Measurements from ENCODE around the gene FABP2.

The FABP2 gene

GRCh38 chr4:119299741-119300100 is 22.2 kb downstream of the FABP2 start:
- Histone ChIP-seq H2AK5ac (ENCODE audit: low read length) (peak overlapping the region; percentile 51), H2BK15ac (replicated peaks; ENCODE audit: low read depth) (no peak overlapping the region), H3K27ac (ENCODE audit: low read depth, low read length) (peak overlapping the region; percentile 83), H2BK120ac (ENCODE audit: low read depth, low read length) (no peak overlapping the region), H4K5ac (ENCODE audit: low read length) (no peak overlapping the region), H3K4me3 (ENCODE audit: low read length) (peak overlapping the region; percentile 97), H3K36me3 (ENCODE audit: control insufficient read depth, insufficient read depth, low read length) (no peaks in the 10 kb centered on the region), H3K79me1 (ENCODE audit: low read length) (peaks cover 9% of the 10 kb centered on the region), H3K4ac (ENCODE audit: low read depth, low read length) (no peak overlapping the region), H3K4me1 (ENCODE audit: control insufficient read depth, low read depth, low read length) (no peaks in the 10 kb centered on the region), H3K79me2 (ENCODE audit: control insufficient read depth, insufficient read depth, low read length) (peaks cover 7% of the 10 kb centered on the region), H3K27me3 (ENCODE audit: insufficient read depth, low read length, poor library complexity) (no peaks in the 10 kb centered on the region), H4K8ac (ENCODE audit: low read depth, low read length) (no peak overlapping the region), H3K9ac (ENCODE audit: low read length) (peak overlapping the region; percentile 95), H3K23ac (ENCODE audit: low read length) (peak overlapping the region; percentile 15), H3K56ac (ENCODE audit: low read length) (peak overlapping the region; percentile 98), H3K4me2 (ENCODE audit: low read length) (peak overlapping the region; percentile 98), H2BK5ac (ENCODE audit: low read length) (no peak overlapping the region), H3K18ac (ENCODE audit: low read length) (peak overlapping the region; percentile 52)
- WGBS (ENCODE audit: extremely low coverage, insufficient coverage, low lambda C conversion rate), result no CpG with 5 or more reads among the region's 9 CpGs
- DNase-seq, result no peak

DNA sequence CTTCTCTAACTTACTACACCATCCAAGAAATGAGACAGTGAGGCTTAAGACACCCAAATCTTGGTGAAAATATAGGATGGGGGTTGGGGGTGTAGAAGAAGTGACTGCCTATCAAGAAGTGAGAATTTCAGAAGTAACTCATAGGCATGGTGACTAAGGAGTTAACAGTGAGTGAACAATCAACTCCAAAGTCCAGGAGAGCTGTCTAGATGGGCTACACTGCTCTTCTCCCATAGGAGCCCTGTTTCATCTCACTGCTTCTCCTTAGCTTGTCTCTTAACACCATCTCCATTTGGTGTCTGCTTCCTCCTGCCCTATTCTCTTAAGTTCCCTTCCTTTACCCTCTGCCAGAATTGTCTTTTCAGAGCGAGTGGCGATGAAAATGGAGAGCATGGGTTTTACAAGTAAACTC is 22.7 kb downstream of the FABP2 start:
- Histone ChIP-seq H4K5ac (ENCODE audit: low read length) (no peak overlapping the region), H2BK120ac (ENCODE audit: low read depth, low read length) (no peak overlapping the region), H3K4me2 (ENCODE audit: low read length) (peak overlapping the region; percentile 98), H3K9ac (ENCODE audit: low read length) (peak overlapping the region; percentile 95), H3K27me3 (ENCODE audit: insufficient read depth, low read length, poor library complexity) (no peaks in the 10 kb centered on the region), H4K8ac (ENCODE audit: low read depth, low read length) (no peak overlapping the region), H3K27ac (ENCODE audit: low read depth, low read length) (no peak overlapping the region), H3K18ac (ENCODE audit: low read length) (no peak overlapping the region), H3K56ac (ENCODE audit: low read length) (peak overlapping the region; percentile 98), H3K4ac (ENCODE audit: low read depth, low read length) (no peak overlapping the region), H3K4me3 (ENCODE audit: low read length) (peak overlapping the region; percentile 97), H3K36me3 (ENCODE audit: control insufficient read depth, insufficient read depth, low read length) (no peaks in the 10 kb centered on the region), H2BK5ac (ENCODE audit: low read length) (no peak overlapping the region), H3K4me1 (ENCODE audit: control insufficient read depth, low read depth, low read length) (no peaks in the 10 kb centered on the region), H3K79me2 (ENCODE audit: control insufficient read depth, insufficient read depth, low read length) (peaks cover 7% of the 10 kb centered on the region), H2BK15ac (replicated peaks; ENCODE audit: low read depth) (no peak overlapping the region), H3K23ac (ENCODE audit: low read length) (peak overlapping the region; percentile 15), H3K79me1 (ENCODE audit: low read length) (peaks cover 9% of the 10 kb centered on the region), H2AK5ac (ENCODE audit: low read length) (no peak overlapping the region)
- DNase-seq, result peak; percentile 56
- no CpG with 5 or more reads among the region's 2 CpGs for WGBS (ENCODE audit: extremely low coverage, insufficient coverage, low lambda C conversion rate)

DNA sequence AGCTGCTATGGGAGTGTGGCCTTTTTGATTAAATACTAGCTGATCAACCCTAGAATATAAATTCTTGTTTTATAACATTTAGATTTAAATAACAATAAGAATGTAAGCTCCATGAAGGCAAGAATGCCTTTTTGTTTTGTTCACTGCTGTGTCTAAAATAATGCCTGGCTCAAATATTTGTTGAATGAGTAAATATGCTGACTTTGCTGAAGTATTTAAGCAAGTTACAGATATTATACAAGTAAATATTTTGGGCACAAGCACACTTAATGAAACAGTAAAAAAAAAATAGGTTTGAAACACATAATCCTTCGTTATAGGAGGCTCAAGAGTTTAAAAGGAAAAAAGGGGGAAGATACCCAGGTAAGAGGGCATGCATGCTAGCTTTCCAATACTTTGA is 24.1 kb downstream of the FABP2 start:
- Histone ChIP-seq H3K36me3 (ENCODE audit: control insufficient read depth, insufficient read depth, low read length) (no peaks in the 10 kb centered on the region), H3K4me2 (ENCODE audit: low read length) (no peak overlapping the region), H3K27me3 (ENCODE audit: insufficient read depth, low read length, poor library complexity) (no peaks in the 10 kb centered on the region), H3K4me3 (ENCODE audit: low read length) (no peak overlapping the region), H3K27ac (ENCODE audit: low read depth, low read length) (no peak overlapping the region), H4K5ac (ENCODE audit: low read length) (no peak overlapping the region), H2BK15ac (replicated peaks; ENCODE audit: low read depth) (no peak overlapping the region), H2BK5ac (ENCODE audit: low read length) (no peak overlapping the region), H3K4ac (ENCODE audit: low read depth, low read length) (no peak overlapping the region), H3K79me2 (ENCODE audit: control insufficient read depth, insufficient read depth, low read length) (peaks cover 7% of the 10 kb centered on the region), H3K56ac (ENCODE audit: low read length) (no peak overlapping the region), H3K18ac (ENCODE audit: low read length) (no peak overlapping the region), H3K9ac (ENCODE audit: low read length) (no peak overlapping the region), H3K23ac (ENCODE audit: low read length) (no peak overlapping the region), H4K8ac (ENCODE audit: low read depth, low read length) (no peak overlapping the region), H3K79me1 (ENCODE audit: low read length) (peaks cover 9% of the 10 kb centered on the region), H2AK5ac (ENCODE audit: low read length) (no peak overlapping the region), H2BK120ac (ENCODE audit: low read depth, low read length) (no peak overlapping the region), H3K4me1 (ENCODE audit: control insufficient read depth, low read depth, low read length) (no peaks in the 10 kb centered on the region)
- WGBS (ENCODE audit: extremely low coverage, insufficient coverage, low lambda C conversion rate), result no CpG with 5 or more reads among the region's 1 CpG
- no peak for DNase-seq

GRCh38 chr4:119296356-119296755 is 25.6 kb downstream of the FABP2 start:
- H3K27ac ChIP-seq (ENCODE audit: low read depth, low read length), result no peak overlapping the region
- H3K18ac ChIP-seq (ENCODE audit: low read length), result no peak overlapping the region
- H3K4ac ChIP-seq (ENCODE audit: low read depth, low read length), result no peak overlapping the region
- H3K4me2 ChIP-seq (ENCODE audit: low read length), result no peak overlapping the region
- H3K23ac ChIP-seq (ENCODE audit: low read length), result no peak overlapping the region
- H2BK15ac ChIP-seq (replicated peaks; ENCODE audit: low read depth), result no peak overlapping the region
- no peak overlapping the region for H3K56ac ChIP-seq (ENCODE audit: low read length)
- H3K79me2 ChIP-seq (ENCODE audit: control insufficient read depth, insufficient read depth, low read length), result peaks cover 7% of the 10 kb centered on the region
- H4K5ac ChIP-seq (ENCODE audit: low read length), result no peak overlapping the region
- WGBS (ENCODE audit: extremely low coverage, insufficient coverage, low lambda C conversion rate), result no CpG with 5 or more reads among the region's 2 CpGs
- no peak overlapping the region for H2AK5ac ChIP-seq (ENCODE audit: low read length)
- H3K4me3 ChIP-seq (ENCODE audit: low read length), result no peak overlapping the region
- no peaks in the 10 kb centered on the region for H3K4me1 ChIP-seq (ENCODE audit: control insufficient read depth, low read depth, low read length)
- peaks cover 9% of the 10 kb centered on the region for H3K79me1 ChIP-seq (ENCODE audit: low read length)
- H3K36me3 ChIP-seq (ENCODE audit: control insufficient read depth, insufficient read depth, low read length), result no peaks in the 10 kb centered on the region
- no peak overlapping the region for H2BK120ac ChIP-seq (ENCODE audit: low read depth, low read length)
- no peaks in the 10 kb centered on the region for H3K27me3 ChIP-seq (ENCODE audit: insufficient read depth, low read length, poor library complexity)
- no peak overlapping the region for H3K9ac ChIP-seq (ENCODE audit: low read length)
- H4K8ac ChIP-seq (ENCODE audit: low read depth, low read length), result no peak overlapping the region
- H2BK5ac ChIP-seq (ENCODE audit: low read length), result no peak overlapping the region
- no peak for DNase-seq

DNA sequence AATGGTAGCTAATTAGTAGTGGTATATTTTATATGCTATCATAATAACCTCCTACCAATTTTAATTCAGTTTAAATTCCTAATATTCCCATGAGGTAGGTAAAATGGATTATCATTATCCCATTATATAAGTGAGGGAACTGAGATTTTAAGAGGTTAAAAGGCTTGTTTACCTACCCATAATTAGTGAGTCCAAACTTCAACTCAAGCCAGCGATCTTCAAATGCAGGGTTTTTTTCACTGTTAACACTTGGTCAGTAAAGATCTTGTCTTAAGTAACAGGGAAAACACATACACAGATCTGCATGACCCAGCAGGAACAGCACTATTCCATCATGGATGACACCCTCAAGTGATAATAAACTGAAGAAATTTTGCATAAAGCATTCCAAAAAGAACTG is 31.3 kb downstream of the FABP2 start:
- H4K5ac ChIP-seq (ENCODE audit: low read length), result no peak overlapping the region
- H3K27me3 ChIP-seq (ENCODE audit: insufficient read depth, low read length, poor library complexity), result no peaks in the 10 kb centered on the region
- no peak overlapping the region for H4K8ac ChIP-seq (ENCODE audit: low read depth, low read length)
- H3K4ac ChIP-seq (ENCODE audit: low read depth, low read length), result no peak overlapping the region
- H3K23ac ChIP-seq (ENCODE audit: low read length), result no peak overlapping the region
- H3K4me3 ChIP-seq (ENCODE audit: low read length), result no peak overlapping the region
- H2AK5ac ChIP-seq (ENCODE audit: low read length), result no peak overlapping the region
- H3K4me1 ChIP-seq (ENCODE audit: control insufficient read depth, low read depth, low read length), result no peaks in the 10 kb centered on the region
- no peak overlapping the region for H3K9ac ChIP-seq (ENCODE audit: low read length)
- H3K4me2 ChIP-seq (ENCODE audit: low read length), result no peak overlapping the region
- H3K27ac ChIP-seq (ENCODE audit: low read depth, low read length), result no peak overlapping the region
- H3K79me1 ChIP-seq (ENCODE audit: low read length), result no peaks in the 10 kb centered on the region
- no peak overlapping the region for H2BK120ac ChIP-seq (ENCODE audit: low read depth, low read length)
- WGBS (ENCODE audit: extremely low coverage, insufficient coverage, low lambda C conversion rate), result no CpG with 5 or more reads among the region's 1 CpG
- H3K18ac ChIP-seq (ENCODE audit: low read length), result no peak overlapping the region
- no peaks in the 10 kb centered on the region for H3K79me2 ChIP-seq (ENCODE audit: control insufficient read depth, insufficient read depth, low read length)
- no peak overlapping the region for H3K56ac ChIP-seq (ENCODE audit: low read length)
- no peaks in the 10 kb centered on the region for H3K36me3 ChIP-seq (ENCODE audit: control insufficient read depth, insufficient read depth, low read length)
- H2BK5ac ChIP-seq (ENCODE audit: low read length), result no peak overlapping the region
- no peak for DNase-seq
- no peak overlapping the region for H2BK15ac ChIP-seq (replicated peaks; ENCODE audit: low read depth)

DNA sequence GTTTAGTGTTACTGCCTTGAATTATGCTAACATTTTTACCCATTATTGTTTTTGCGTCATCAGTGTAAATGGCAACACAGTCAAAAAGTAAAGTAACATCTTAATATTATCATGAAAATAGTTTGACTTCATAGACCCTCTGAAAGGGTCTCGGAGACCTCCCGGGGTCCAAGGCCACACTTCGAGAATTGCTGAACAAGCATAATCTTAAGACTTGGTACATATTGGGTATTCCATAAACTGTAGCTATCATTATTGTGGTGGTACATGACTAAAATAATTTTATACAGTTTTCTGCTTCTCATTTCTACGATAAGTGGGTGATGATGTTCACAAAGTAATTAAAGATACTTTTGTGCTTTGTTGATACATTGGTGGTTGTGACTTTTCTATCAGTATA is 32.6 kb downstream of the FABP2 start:
- Histone ChIP-seq H3K4ac (ENCODE audit: low read depth, low read length) (no peak overlapping the region), H3K4me3 (ENCODE audit: low read length) (no peak overlapping the region), H3K56ac (ENCODE audit: low read length) (no peak overlapping the region), H2BK5ac (ENCODE audit: low read length) (no peak overlapping the region), H3K36me3 (ENCODE audit: control insufficient read depth, insufficient read depth, low read length) (no peaks in the 10 kb centered on the region), H3K18ac (ENCODE audit: low read length) (no peak overlapping the region), H2BK15ac (replicated peaks; ENCODE audit: low read depth) (no peak overlapping the region), H3K4me1 (ENCODE audit: control insufficient read depth, low read depth, low read length) (no peaks in the 10 kb centered on the region), H2AK5ac (ENCODE audit: low read length) (no peak overlapping the region), H3K27ac (ENCODE audit: low read depth, low read length) (no peak overlapping the region), H3K27me3 (ENCODE audit: insufficient read depth, low read length, poor library complexity) (no peaks in the 10 kb centered on the region), H3K79me1 (ENCODE audit: low read length) (no peaks in the 10 kb centered on the region), H3K79me2 (ENCODE audit: control insufficient read depth, insufficient read depth, low read length) (no peaks in the 10 kb centered on the region), H4K8ac (ENCODE audit: low read depth, low read length) (no peak overlapping the region), H3K23ac (ENCODE audit: low read length) (no peak overlapping the region), H3K4me2 (ENCODE audit: low read length) (no peak overlapping the region), H2BK120ac (ENCODE audit: low read depth, low read length) (no peak overlapping the region), H4K5ac (ENCODE audit: low read length) (no peak overlapping the region), H3K9ac (ENCODE audit: low read length) (no peak overlapping the region)
- WGBS (ENCODE audit: extremely low coverage, insufficient coverage, low lambda C conversion rate), result no CpG with 5 or more reads among the region's 5 CpGs
- no peak for DNase-seq
